NCI-H82 treated with DMSO at 0.1 percent for 48 hours (cell line): ENCODE data around the gene RNU1-3.
"Not testable (repeated sequence)": the region's sequence is repeated elsewhere in the genome, so short reads cannot be mapped to it uniquely, and the experiment has no call there.

ENCODE experiments used
- DNase-seq: peaks from one replicate; lab custom pipeline; 2025; ENCODE audit not compliant: unreplicated experiment; lab: John Stamatoyannopoulos, UW

Gene RNU1-3

GRCh38 chr1:16666502-16667413 lies at the start of gene RNU1-3:
RNU1-3 (minus strand) TSS chr1:16666948.
- not testable (repeated sequence) for DNase-seq

GRCh38 chr1:16713480-16713879 lies 46.7 kb upstream of the RNU1-3 start:
- DNase-seq = not testable (repeated sequence)

- DNase-seq = not testable (repeated sequence)
These were observed 46.2 kb upstream of the RNU1-3 start for GRCh38 chr1:16712984-16713383.

GRCh38 chr1:16712582-16712981 lies 45.8 kb upstream of the RNU1-3 start:
- not testable (repeated sequence) for DNase-seq

- DNase-seq = not testable (repeated sequence)
These were observed 45.4 kb upstream of the RNU1-3 start for GRCh38 chr1:16712131-16712530.

- DNase-seq = not testable (repeated sequence)
These were observed 43.9 kb upstream of the RNU1-3 start for GRCh38 chr1:16710618-16711017.

- not testable (repeated sequence) for DNase-seq
These were observed 42.9 kb upstream of the RNU1-3 start for GRCh38 chr1:16709659-16710087.

GRCh38 chr1:16708704-16709103 lies 42.0 kb upstream of the RNU1-3 start:
- not testable (repeated sequence) for DNase-seq

- not testable (repeated sequence) for DNase-seq
These were observed 40.7 kb upstream of the RNU1-3 start for GRCh38 chr1:16707130-16708093.

- peak; percentile 57 for DNase-seq
These were observed 39.6 kb upstream of the RNU1-3 start for GRCh38 chr1:16706302-16706701.

- not testable (repeated sequence) for DNase-seq
These were observed 37.9 kb upstream of the RNU1-3 start for GRCh38 chr1:16704502-16705100.

- DNase-seq = not testable (repeated sequence)
These were observed 37.3 kb upstream of the RNU1-3 start for GRCh38 chr1:16704076-16704475.

GRCh38 chr1:16703602-16704001 lies 36.9 kb upstream of the RNU1-3 start:
- DNase-seq = peak; percentile 46

- DNase-seq = not testable (repeated sequence)
These were observed 36.4 kb upstream of the RNU1-3 start for GRCh38 chr1:16703141-16703540.

GRCh38 chr1:16702280-16702679 lies 35.5 kb upstream of the RNU1-3 start:
- not testable (repeated sequence) for DNase-seq

GRCh38 chr1:16701189-16701588 lies 34.4 kb upstream of the RNU1-3 start:
- not testable (repeated sequence) for DNase-seq

- not testable (repeated sequence) for DNase-seq
These were observed 33.6 kb upstream of the RNU1-3 start for GRCh38 chr1:16700138-16700895.

- not testable (repeated sequence) for DNase-seq
These were observed 32.7 kb upstream of the RNU1-3 start for GRCh38 chr1:16699440-16699839.

- DNase-seq = not testable (repeated sequence)
These were observed 30.4 kb upstream of the RNU1-3 start for GRCh38 chr1:16697152-16697551.
